Body of pancreas (tissue), 4 donors: ENCODE measurements around the gene NBPF9.
"Not testable (repeated sequence)": the region's sequence is repeated elsewhere in the genome, so short reads cannot be mapped to it uniquely, and the experiment has no call there.

Experiments
- POLR2A ChIP-seq, 3 donors: fragments of 450-650 bp; IDR thresholded peaks; one replicate each; pipeline ENCODE4 v1.6.1; 2016; ENCODE audit warnings: antibody characterized with exemption in 3 of 3, mild to moderate bottlenecking in 2 of 3
- TF ChIP-seq, protein P1 (sequence below), 7 experiments: fragments of 450-650 bp in 4 of 7; fragments of 200-600 bp in 3 of 7; sonication (generic) in 3 of 7; IDR thresholded peaks; one replicate each; pipeline ENCODE4 v1.5.1; 2016 to 2019; ENCODE audit warnings: antibody characterized with exemption in 7 of 7

DNA sequence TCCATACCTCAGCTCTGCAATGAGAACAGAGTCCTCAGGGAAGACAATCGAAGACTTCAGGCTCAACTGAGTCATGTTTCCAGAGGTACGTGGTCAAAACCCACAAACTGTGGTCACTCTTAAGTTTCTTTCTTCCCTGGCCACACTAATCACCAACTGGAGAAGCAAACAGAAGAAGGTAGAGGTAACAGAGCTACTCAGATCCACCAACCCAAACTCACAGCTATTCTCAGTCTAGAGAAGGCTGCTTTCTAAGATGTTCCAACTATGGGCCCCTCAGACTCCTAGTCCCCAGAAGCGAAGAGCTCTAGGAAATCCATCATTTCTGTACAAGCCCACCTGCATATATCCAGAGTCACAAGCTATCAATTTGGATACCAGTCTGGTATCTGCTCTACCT is 84.8 kb downstream of the NBPF9 start:
- not testable (repeated sequence) for TF ChIP-seq POLR2A (IDR thresholded peaks at IDR 0.05)
- TF ChIP-seq, protein P1, sequence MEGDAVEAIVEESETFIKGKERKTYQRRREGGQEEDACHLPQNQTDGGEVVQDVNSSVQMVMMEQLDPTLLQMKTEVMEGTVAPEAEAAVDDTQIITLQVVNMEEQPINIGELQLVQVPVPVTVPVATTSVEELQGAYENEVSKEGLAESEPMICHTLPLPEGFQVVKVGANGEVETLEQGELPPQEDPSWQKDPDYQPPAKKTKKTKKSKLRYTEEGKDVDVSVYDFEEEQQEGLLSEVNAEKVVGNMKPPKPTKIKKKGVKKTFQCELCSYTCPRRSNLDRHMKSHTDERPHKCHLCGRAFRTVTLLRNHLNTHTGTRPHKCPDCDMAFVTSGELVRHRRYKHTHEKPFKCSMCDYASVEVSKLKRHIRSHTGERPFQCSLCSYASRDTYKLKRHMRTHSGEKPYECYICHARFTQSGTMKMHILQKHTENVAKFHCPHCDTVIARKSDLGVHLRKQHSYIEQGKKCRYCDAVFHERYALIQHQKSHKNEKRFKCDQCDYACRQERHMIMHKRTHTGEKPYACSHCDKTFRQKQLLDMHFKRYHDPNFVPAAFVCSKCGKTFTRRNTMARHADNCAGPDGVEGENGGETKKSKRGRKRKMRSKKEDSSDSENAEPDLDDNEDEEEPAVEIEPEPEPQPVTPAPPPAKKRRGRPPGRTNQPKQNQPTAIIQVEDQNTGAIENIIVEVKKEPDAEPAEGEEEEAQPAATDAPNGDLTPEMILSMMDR (IDR thresholded peaks at IDR 0.05): not testable (repeated sequence)
